A673 (cell line): ENCODE measurements around the gene RAPGEF3. TPM values are rescaled to one million over a fixed set of nuclear protein-coding genes. Genes with fewer than 3 reads are reported as not detected.

Source experiments
- BruUV-seq: library from RNA; stranded (reverse); fragments of 400-500 nt; replicated peaks from 2 replicates; lab custom pipeline; 2021; lab: Mats Ljungman, UMichigan
- CTCF ChIA-PET: fragments of 300-600 bp; sonication (Branson Sonifier 250); formaldehyde crosslinking; loops from one replicate; lab custom pipeline; 2022; ENCODE audit warnings: antibody characterized with exemption; lab: Charles Lee
- POLR2A ChIA-PET: fragments of 300-600 bp; sonication (Branson Sonifier 250); formaldehyde crosslinking; loops from one replicate; lab custom pipeline; 2022; ENCODE audit warnings: antibody characterized with exemption; ENCODE audit not compliant: low non-redundant PET; lab: Charles Lee
- DNase-seq: peaks from one replicate; pipeline ENCODE4 v3.0.0-alpha.2; 2015; ENCODE audit warnings: low spot score
- H3K27ac ChIP-seq: fragments of 200-600 bp; sonication (generic); 2 replicates; pipeline ENCODE4 v1.5.1; 2016; ENCODE audit warnings: mixed run types, low read depth, mild to moderate bottlenecking, mixed read lengths, antibody characterized with exemption, low read length; ENCODE audit not compliant: poor library complexity, severe bottlenecking
- H3K27me3 ChIP-seq: fragments of 200-600 bp; sonication (generic); replicated peaks from 2 replicates; pipeline ENCODE4 v1.6.1; 2017; ENCODE audit warnings: mixed run types, low read depth, mild to moderate bottlenecking, mixed read lengths, antibody characterized with exemption, low read length; ENCODE audit not compliant: insufficient read depth, poor library complexity
- H3K36me3 ChIP-seq: fragments of 200-600 bp; sonication (generic); 2 replicates; pipeline ENCODE4 v1.6.1; 2016; ENCODE audit warnings: mixed run types, mild to moderate bottlenecking, mixed read lengths, antibody characterized with exemption, low read length; ENCODE audit not compliant: insufficient read depth, poor library complexity, severe bottlenecking
- H3K4me1 ChIP-seq: fragments of 200-600 bp; sonication (generic); 2 replicates; pipeline ENCODE4 v1.6.1; 2017; ENCODE audit warnings: mixed run types, mild to moderate bottlenecking, mixed read lengths, antibody characterized with exemption, low read length; ENCODE audit not compliant: insufficient read depth, poor library complexity, severe bottlenecking
- H3K4me3 ChIP-seq: fragments of 200-600 bp; sonication (generic); 2 replicates; pipeline ENCODE4 v1.5.1; 2016; ENCODE audit warnings: low read depth, mixed run types, mild to moderate bottlenecking, mixed read lengths, low read length; ENCODE audit not compliant: poor library complexity, severe bottlenecking
- H3K9me3 ChIP-seq: fragments of 200-600 bp; sonication (generic); 2 replicates; pipeline ENCODE4 v1.6.1; 2016; ENCODE audit warnings: mixed run types, low read depth, mild to moderate bottlenecking, mixed read lengths, antibody characterized with exemption, low read length; ENCODE audit not compliant: poor library complexity, severe bottlenecking
- EZH2 ChIP-seq: fragments of 200-600 bp; sonication (generic); IDR thresholded peaks from 2 replicates; pipeline ENCODE4 v1.6.1; 2017; ENCODE audit warnings: borderline replicate concordance, low read depth, mild to moderate bottlenecking, mixed read lengths, antibody characterized with exemption, low read length; ENCODE audit not compliant: poor library complexity, severe bottlenecking
- intact Hi-C: fragments of 100-400 bp; cut with micrococcal nuclease; formaldehyde crosslinking; loops from one replicate; pipeline ENCODE4 v1.10.0; 2022; ENCODE audit not compliant: unreplicated experiment
- total RNA-seq: library from RNA; stranded (reverse); gene quantifications from 2 replicates; pipeline ENCODE4 v1.2.3, GENCODE V29; 2021
- TF ChIP-seq, protein P1 (sequence below): fragments of 300-800, 200-600 bp; sonication (generic); conservative IDR thresholded peaks from 2 replicates; pipeline ENCODE4 v1.5.1; 2017; ENCODE audit warnings: low read depth, mild to moderate bottlenecking, antibody characterized with exemption, low read length, moderate library complexity, mixed read lengths

RAPGEF3 gene
- total RNA-seq, 1 experiment from 2014 or later: 4.3 TPM

DNA sequence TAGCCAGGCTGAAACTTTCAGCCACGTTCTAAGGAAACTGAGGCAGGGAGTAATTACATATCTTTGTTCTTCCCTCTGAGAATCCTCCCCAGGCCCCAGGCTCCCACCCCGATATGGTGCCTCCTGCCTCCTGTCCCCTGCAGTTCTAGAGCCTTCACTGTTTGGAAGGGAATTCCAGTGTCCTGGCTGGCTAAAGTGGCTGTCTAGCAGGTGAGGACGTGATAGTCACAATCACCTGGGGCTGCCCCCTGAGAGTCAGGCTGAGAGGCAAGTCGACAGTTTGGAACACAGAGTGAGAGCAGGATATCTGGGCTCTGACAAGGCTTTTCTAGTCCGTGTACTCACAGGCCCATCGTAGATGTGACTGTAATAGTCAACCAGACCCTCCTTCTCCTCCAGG, 46.5 kb downstream of the RAPGEF3 start:
- intact Hi-C loops: loop anchor here (10.0 kb wide), 1 partner anchor 453 kb away; no protein-coding TSS in a partner anchor
- no peak overlapping the region for H3K27ac ChIP-seq
- H3K4me3 ChIP-seq: no peak overlapping the region
- no peaks in the 10 kb centered on the region for H3K27me3 ChIP-seq
- no peak for TF ChIP-seq EZH2
- TF ChIP-seq, protein P1, sequence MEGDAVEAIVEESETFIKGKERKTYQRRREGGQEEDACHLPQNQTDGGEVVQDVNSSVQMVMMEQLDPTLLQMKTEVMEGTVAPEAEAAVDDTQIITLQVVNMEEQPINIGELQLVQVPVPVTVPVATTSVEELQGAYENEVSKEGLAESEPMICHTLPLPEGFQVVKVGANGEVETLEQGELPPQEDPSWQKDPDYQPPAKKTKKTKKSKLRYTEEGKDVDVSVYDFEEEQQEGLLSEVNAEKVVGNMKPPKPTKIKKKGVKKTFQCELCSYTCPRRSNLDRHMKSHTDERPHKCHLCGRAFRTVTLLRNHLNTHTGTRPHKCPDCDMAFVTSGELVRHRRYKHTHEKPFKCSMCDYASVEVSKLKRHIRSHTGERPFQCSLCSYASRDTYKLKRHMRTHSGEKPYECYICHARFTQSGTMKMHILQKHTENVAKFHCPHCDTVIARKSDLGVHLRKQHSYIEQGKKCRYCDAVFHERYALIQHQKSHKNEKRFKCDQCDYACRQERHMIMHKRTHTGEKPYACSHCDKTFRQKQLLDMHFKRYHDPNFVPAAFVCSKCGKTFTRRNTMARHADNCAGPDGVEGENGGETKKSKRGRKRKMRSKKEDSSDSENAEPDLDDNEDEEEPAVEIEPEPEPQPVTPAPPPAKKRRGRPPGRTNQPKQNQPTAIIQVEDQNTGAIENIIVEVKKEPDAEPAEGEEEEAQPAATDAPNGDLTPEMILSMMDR: no peak
- ChIA-PET CTCF (interaction anchor here (2.8 kb wide), 1 partner anchor 126 kb away, joined by 12 read pairs; no protein-coding TSS in a partner anchor), POLR2A (no interaction called here)
- DNase-seq: no peak
- H3K4me1 ChIP-seq: peaks cover 4% of the 10 kb centered on the region
- no TSS peak for BruUV-seq
- H3K36me3 ChIP-seq: no peaks in the 10 kb centered on the region
- no peaks in the 10 kb centered on the region for H3K9me3 ChIP-seq

DNA sequence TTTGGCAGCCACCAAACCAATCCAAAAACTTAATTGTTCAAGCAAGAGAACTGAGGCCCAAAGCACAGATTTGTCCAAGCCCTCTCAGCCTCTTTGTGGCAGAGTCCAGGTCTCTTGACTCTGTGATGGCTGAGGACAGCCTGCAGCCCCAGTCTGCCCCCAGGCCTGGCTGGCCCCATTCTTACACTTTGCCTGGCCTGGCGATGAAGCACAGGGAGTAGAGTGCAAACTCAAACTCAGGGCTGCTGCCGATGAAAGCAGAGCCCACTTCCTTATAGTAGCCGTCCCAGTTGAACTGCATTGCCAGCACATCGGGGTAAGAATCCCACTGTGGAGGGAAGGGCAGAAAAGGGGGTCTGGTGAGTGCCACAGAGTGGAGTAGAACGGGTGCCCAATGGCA, 47.2 kb downstream of the RAPGEF3 start:
- TF ChIP-seq, protein P1: no peak
- no peak for TF ChIP-seq EZH2
- BruUV-seq: no TSS peak
- DNase-seq: no peak
- intact Hi-C loops: loop anchor here (10.0 kb wide), 1 partner anchor 453 kb away; no protein-coding TSS in a partner anchor
- POLR2A ChIA-PET: no interaction called here
- H3K9me3 ChIP-seq: no peaks in the 10 kb centered on the region
- peaks cover 8% of the 10 kb centered on the region for H3K4me1 ChIP-seq
- no peaks in the 10 kb centered on the region for H3K27me3 ChIP-seq
- H3K36me3 ChIP-seq: no peaks in the 10 kb centered on the region
- CTCF ChIA-PET: interaction anchor here (0.6 to 2.8 kb wide), 2 partner anchors 9 to 127 kb away, joined by 3 to 12 read pairs; no protein-coding TSS in a partner anchor
- H3K4me3 ChIP-seq: no peak overlapping the region
- H3K27ac ChIP-seq: no peak overlapping the region

DNA sequence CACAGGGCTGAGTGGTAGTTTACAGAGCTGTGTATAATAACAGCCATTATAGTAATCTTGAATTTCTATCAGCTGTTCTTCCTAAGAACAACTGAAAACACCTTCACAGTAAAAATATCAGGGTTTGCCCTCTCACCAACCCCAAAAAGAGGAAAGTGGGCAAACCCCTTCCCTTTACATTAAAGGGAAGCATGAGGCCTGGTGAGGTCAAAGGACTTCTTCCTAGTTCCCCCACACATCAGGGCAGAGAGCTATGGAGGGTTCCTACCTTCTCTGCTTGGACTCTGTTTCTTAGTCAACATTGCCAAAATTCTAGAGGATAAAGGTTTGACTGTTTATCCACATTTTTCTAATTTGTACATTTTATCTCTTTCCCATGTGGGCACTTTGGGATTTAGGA, 48.4 kb downstream of the RAPGEF3 start:
- CTCF ChIA-PET: interaction anchor here (0.8 kb wide), 1 partner anchor 8 kb away, joined by 3 read pairs; no protein-coding TSS in a partner anchor
- H3K27me3 ChIP-seq: no peaks in the 10 kb centered on the region
- intact Hi-C loops: loop anchor here (10.0 kb wide), 1 partner anchor 455 kb away; no protein-coding TSS in a partner anchor
- no peaks in the 10 kb centered on the region for H3K36me3 ChIP-seq
- POLR2A ChIA-PET: no interaction called here
- H3K4me3 ChIP-seq: no peak overlapping the region
- no peak overlapping the region for H3K27ac ChIP-seq
- peaks cover 8% of the 10 kb centered on the region for H3K4me1 ChIP-seq
- TF ChIP-seq, protein P1: no peak
- no peak for TF ChIP-seq EZH2
- no peaks in the 10 kb centered on the region for H3K9me3 ChIP-seq
- no peak for DNase-seq
- no TSS peak for BruUV-seq
